K562 treated with DMSO at 1 percent for 48 hours (cell line): Measurements from ENCODE around the gene ADRA2C. TPM values are rescaled to one million over a fixed set of nuclear protein-coding genes. Genes with fewer than 3 reads are reported as not detected.

Experiments
- total RNA-seq: library from RNA; unstranded; fragments of 300-600 nt; gene quantifications from 2 replicates; pipeline ENCODE4 v1.2.3, GENCODE V29; 2022; ENCODE audit warnings: low replicate concordance; ENCODE audit errors: extremely low read depth

ADRA2C gene
- not detected in 2 replicates for total RNA-seq

DNA sequence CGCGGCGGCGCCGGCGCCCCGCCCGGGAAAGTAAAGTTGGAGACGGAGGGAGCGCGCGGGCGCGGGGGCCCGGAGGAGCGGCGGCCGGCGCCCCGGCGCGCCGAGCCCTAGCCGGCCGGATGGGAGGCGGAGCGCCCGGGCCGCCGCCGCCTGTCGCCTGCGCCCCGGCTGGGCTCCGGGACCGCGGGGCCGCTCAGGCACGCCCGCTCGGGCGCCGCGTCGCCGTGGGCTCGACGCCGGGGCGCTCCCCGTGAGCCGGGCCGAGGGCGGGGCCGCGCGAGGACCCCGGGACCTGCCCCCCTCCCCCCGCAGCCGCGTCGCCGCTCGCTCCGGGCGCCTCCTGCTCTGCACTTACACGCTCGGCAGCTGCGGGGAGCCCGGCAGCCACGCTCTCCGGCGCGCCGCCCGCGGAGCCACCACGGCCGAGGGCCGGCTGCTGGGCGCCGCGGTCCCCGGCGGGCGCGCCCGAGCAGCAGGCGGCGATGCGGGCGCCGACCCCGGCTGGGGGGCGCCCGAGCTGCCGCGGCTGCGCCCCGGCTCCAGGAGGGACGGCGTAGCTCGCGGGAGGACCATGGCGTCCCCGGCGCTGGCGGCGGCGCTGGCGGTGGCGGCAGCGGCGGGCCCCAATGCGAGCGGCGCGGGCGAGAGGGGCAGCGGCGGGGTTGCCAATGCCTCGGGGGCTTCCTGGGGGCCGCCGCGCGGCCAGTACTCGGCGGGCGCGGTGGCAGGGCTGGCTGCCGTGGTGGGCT lies at the start of gene ADRA2C:
ADRA2C (plus strand) TSS at position 350 of the 749 bp plus-strand sequence; CDS start at position 572, 222 bp downstream.

Other genes starting within 250 kb of the ADRA2C start
- 456 TPM in 1 of 2 replicates, not detected in the other for gene LRPAP1, start 234.0 kb upstream of the ADRA2C start, total RNA-seq